ENCODE results near the gene KCNK2.

KCNK2 gene

GRCh38 chr1:215128504-215128903 is 46.0 kb downstream of the KCNK2 start:
- Histone ChIP-seq H3K4me3 (ENCODE audit: low read depth, low read length) (no peak overlapping the region), H3K27ac (ENCODE audit: low read depth, low read length) (no peak overlapping the region), H3K4me1 (ENCODE audit: control insufficient read depth, insufficient read depth, low read length) (no peaks in the 10 kb centered on the region), H3K9ac (ENCODE audit: low read depth, low read length) (no peak overlapping the region), H3K36me3 (ENCODE audit: control insufficient read depth, insufficient read depth, low read length) (no peaks in the 10 kb centered on the region), H3K9me3 (ENCODE audit: control insufficient read depth, insufficient read depth, low read length) (no peaks in the 10 kb centered on the region), H3K27me3 (ENCODE audit: control insufficient read depth, insufficient read depth, low read length) (no peaks in the 10 kb centered on the region)

GRCh38 chr1:215131291-215131690 is 48.8 kb downstream of the KCNK2 start:
- Histone ChIP-seq H3K36me3 (ENCODE audit: control insufficient read depth, insufficient read depth, low read length) (no peaks in the 10 kb centered on the region), H3K9me3 (ENCODE audit: control insufficient read depth, insufficient read depth, low read length) (no peaks in the 10 kb centered on the region), H3K4me1 (ENCODE audit: control insufficient read depth, insufficient read depth, low read length) (no peaks in the 10 kb centered on the region), H3K27me3 (ENCODE audit: control insufficient read depth, insufficient read depth, low read length) (no peaks in the 10 kb centered on the region), H3K4me3 (ENCODE audit: low read depth, low read length) (no peak overlapping the region), H3K27ac (ENCODE audit: low read depth, low read length) (no peak overlapping the region), H3K9ac (ENCODE audit: low read depth, low read length) (no peak overlapping the region)

GRCh38 chr1:215132156-215132555 is 49.6 kb downstream of the KCNK2 start:
- Histone ChIP-seq H3K9ac (ENCODE audit: low read depth, low read length) (no peak overlapping the region), H3K27ac (ENCODE audit: low read depth, low read length) (no peak overlapping the region), H3K4me3 (ENCODE audit: low read depth, low read length) (no peak overlapping the region), H3K4me1 (ENCODE audit: control insufficient read depth, insufficient read depth, low read length) (no peaks in the 10 kb centered on the region), H3K36me3 (ENCODE audit: control insufficient read depth, insufficient read depth, low read length) (no peaks in the 10 kb centered on the region), H3K27me3 (ENCODE audit: control insufficient read depth, insufficient read depth, low read length) (no peaks in the 10 kb centered on the region), H3K9me3 (ENCODE audit: control insufficient read depth, insufficient read depth, low read length) (no peaks in the 10 kb centered on the region)

- Histone ChIP-seq H3K9me3 (ENCODE audit: control insufficient read depth, insufficient read depth, low read length) (no peaks in the 10 kb centered on the region), H3K36me3 (ENCODE audit: control insufficient read depth, insufficient read depth, low read length) (no peaks in the 10 kb centered on the region), H3K4me3 (ENCODE audit: low read depth, low read length) (no peak overlapping the region), H3K27me3 (ENCODE audit: control insufficient read depth, insufficient read depth, low read length) (no peaks in the 10 kb centered on the region), H3K4me1 (ENCODE audit: control insufficient read depth, insufficient read depth, low read length) (no peaks in the 10 kb centered on the region), H3K27ac (ENCODE audit: low read depth, low read length) (no peak overlapping the region), H3K9ac (ENCODE audit: low read depth, low read length) (no peak overlapping the region)
Measured at GRCh38 chr1:215133532-215133931, 51.0 kb downstream of the KCNK2 start.

- Histone ChIP-seq H3K4me3 (ENCODE audit: low read depth, low read length) (no peak overlapping the region), H3K9me3 (ENCODE audit: control insufficient read depth, insufficient read depth, low read length) (no peaks in the 10 kb centered on the region), H3K27ac (ENCODE audit: low read depth, low read length) (no peak overlapping the region), H3K36me3 (ENCODE audit: control insufficient read depth, insufficient read depth, low read length) (no peaks in the 10 kb centered on the region), H3K9ac (ENCODE audit: low read depth, low read length) (no peak overlapping the region), H3K27me3 (ENCODE audit: control insufficient read depth, insufficient read depth, low read length) (no peaks in the 10 kb centered on the region), H3K4me1 (ENCODE audit: control insufficient read depth, insufficient read depth, low read length) (no peaks in the 10 kb centered on the region)
Measured at GRCh38 chr1:215137985-215138384, 55.4 kb downstream of the KCNK2 start.

- no peaks in the 10 kb centered on the region for H3K27me3 ChIP-seq (ENCODE audit: control insufficient read depth, insufficient read depth, low read length)
- no peaks in the 10 kb centered on the region for H3K9me3 ChIP-seq (ENCODE audit: control insufficient read depth, insufficient read depth, low read length)
- H3K9ac ChIP-seq (ENCODE audit: low read depth, low read length), result no peak overlapping the region
- H3K36me3 ChIP-seq (ENCODE audit: control insufficient read depth, insufficient read depth, low read length), result no peaks in the 10 kb centered on the region
- H3K4me3 ChIP-seq (ENCODE audit: low read depth, low read length), result no peak overlapping the region
- H3K4me1 ChIP-seq (ENCODE audit: control insufficient read depth, insufficient read depth, low read length), result no peaks in the 10 kb centered on the region
- no peak overlapping the region for H3K27ac ChIP-seq (ENCODE audit: low read depth, low read length)
Measured at GRCh38 chr1:215140135-215140534, 57.6 kb downstream of the KCNK2 start.

- Histone ChIP-seq H3K4me1 (ENCODE audit: control insufficient read depth, insufficient read depth, low read length) (no peaks in the 10 kb centered on the region), H3K9me3 (ENCODE audit: control insufficient read depth, insufficient read depth, low read length) (no peaks in the 10 kb centered on the region), H3K9ac (ENCODE audit: low read depth, low read length) (no peak overlapping the region), H3K27ac (ENCODE audit: low read depth, low read length) (no peak overlapping the region), H3K36me3 (ENCODE audit: control insufficient read depth, insufficient read depth, low read length) (no peaks in the 10 kb centered on the region), H3K27me3 (ENCODE audit: control insufficient read depth, insufficient read depth, low read length) (no peaks in the 10 kb centered on the region), H3K4me3 (ENCODE audit: low read depth, low read length) (no peak overlapping the region)
Measured at GRCh38 chr1:215141460-215141859, 58.9 kb downstream of the KCNK2 start.

- no peaks in the 10 kb centered on the region for H3K36me3 ChIP-seq (ENCODE audit: control insufficient read depth, insufficient read depth, low read length)
- H3K4me3 ChIP-seq (ENCODE audit: low read depth, low read length), result no peak overlapping the region
- no peak overlapping the region for H3K9ac ChIP-seq (ENCODE audit: low read depth, low read length)
- H3K4me1 ChIP-seq (ENCODE audit: control insufficient read depth, insufficient read depth, low read length), result no peaks in the 10 kb centered on the region
- no peaks in the 10 kb centered on the region for H3K27me3 ChIP-seq (ENCODE audit: control insufficient read depth, insufficient read depth, low read length)
- H3K27ac ChIP-seq (ENCODE audit: low read depth, low read length), result no peak overlapping the region
- no peaks in the 10 kb centered on the region for H3K9me3 ChIP-seq (ENCODE audit: control insufficient read depth, insufficient read depth, low read length)
Measured at GRCh38 chr1:215143497-215143896, 61.0 kb downstream of the KCNK2 start.

GRCh38 chr1:215146240-215146975 is 63.9 kb downstream of the KCNK2 start:
- H3K9me3 ChIP-seq (ENCODE audit: control insufficient read depth, insufficient read depth, low read length), result no peaks in the 10 kb centered on the region
- no peak overlapping the region for H3K4me3 ChIP-seq (ENCODE audit: low read depth, low read length)
- no peaks in the 10 kb centered on the region for H3K4me1 ChIP-seq (ENCODE audit: control insufficient read depth, insufficient read depth, low read length)
- H3K27ac ChIP-seq (ENCODE audit: low read depth, low read length), result no peak overlapping the region
- no peak overlapping the region for H3K9ac ChIP-seq (ENCODE audit: low read depth, low read length)
- H3K27me3 ChIP-seq (ENCODE audit: control insufficient read depth, insufficient read depth, low read length), result no peaks in the 10 kb centered on the region
- H3K36me3 ChIP-seq (ENCODE audit: control insufficient read depth, insufficient read depth, low read length), result no peaks in the 10 kb centered on the region

GRCh38 chr1:215147024-215147423 is 64.5 kb downstream of the KCNK2 start:
- Histone ChIP-seq H3K4me3 (ENCODE audit: low read depth, low read length) (no peak overlapping the region), H3K27me3 (ENCODE audit: control insufficient read depth, insufficient read depth, low read length) (no peaks in the 10 kb centered on the region), H3K9me3 (ENCODE audit: control insufficient read depth, insufficient read depth, low read length) (no peaks in the 10 kb centered on the region), H3K27ac (ENCODE audit: low read depth, low read length) (no peak overlapping the region), H3K36me3 (ENCODE audit: control insufficient read depth, insufficient read depth, low read length) (no peaks in the 10 kb centered on the region), H3K4me1 (ENCODE audit: control insufficient read depth, insufficient read depth, low read length) (no peaks in the 10 kb centered on the region), H3K9ac (ENCODE audit: low read depth, low read length) (no peak overlapping the region)

- H3K9me3 ChIP-seq (ENCODE audit: control insufficient read depth, insufficient read depth, low read length), result no peaks in the 10 kb centered on the region
- H3K9ac ChIP-seq (ENCODE audit: low read depth, low read length), result no peak overlapping the region
- H3K36me3 ChIP-seq (ENCODE audit: control insufficient read depth, insufficient read depth, low read length), result no peaks in the 10 kb centered on the region
- no peaks in the 10 kb centered on the region for H3K4me1 ChIP-seq (ENCODE audit: control insufficient read depth, insufficient read depth, low read length)
- no peak overlapping the region for H3K4me3 ChIP-seq (ENCODE audit: low read depth, low read length)
- no peak overlapping the region for H3K27ac ChIP-seq (ENCODE audit: low read depth, low read length)
- no peaks in the 10 kb centered on the region for H3K27me3 ChIP-seq (ENCODE audit: control insufficient read depth, insufficient read depth, low read length)
Measured at GRCh38 chr1:215151841-215152549, 69.5 kb downstream of the KCNK2 start.

Data from HUES48 (cell line).